ENCODE measurements around the gene ISLR. TPM values are rescaled to one million over a fixed set of nuclear protein-coding genes. Genes with fewer than 3 reads are reported as not detected.
"Not testable (repeated sequence)": the region's sequence is repeated elsewhere in the genome, so short reads cannot be mapped to it uniquely, and the experiment has no call there.

The ISLR gene
- total RNA-seq, 1 donor from 2014 or later: 2.6 TPM

DNA sequence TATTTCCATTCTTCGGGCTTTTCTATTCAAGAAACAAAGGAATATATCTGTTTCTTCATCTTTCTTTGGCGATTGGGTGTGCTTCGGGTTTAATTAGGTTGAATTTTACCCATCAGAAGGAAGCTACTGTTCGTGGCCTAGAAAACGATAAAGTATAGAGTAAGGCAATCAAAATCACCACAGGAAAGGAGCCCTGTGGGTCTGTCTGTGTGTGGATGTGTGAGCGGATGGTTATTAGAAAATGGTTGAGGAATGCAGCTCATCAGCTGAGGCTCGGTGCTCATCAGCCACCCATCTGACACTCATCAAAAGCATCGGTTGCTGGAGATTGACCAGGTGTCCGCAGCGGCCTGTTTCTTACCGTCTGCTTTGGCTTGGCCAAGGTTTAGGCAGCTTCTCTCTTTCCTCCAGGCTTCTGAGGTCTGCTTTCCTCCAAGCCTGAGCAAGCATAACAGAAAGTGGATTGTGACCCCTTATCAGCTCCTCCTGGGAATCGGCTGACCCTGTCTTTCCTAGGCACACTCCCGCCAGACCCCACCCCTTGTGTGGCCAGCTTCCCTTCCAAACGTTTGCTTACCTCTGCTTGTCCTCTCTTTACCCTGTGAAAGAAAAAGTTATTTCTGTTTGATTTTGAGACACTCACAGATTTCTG, 17.6 kb upstream of the ISLR start:
- Mint-ChIP-seq H3K9me3 (no peaks in the 10 kb centered on the region), H3K27ac (ENCODE audit: unreplicated experiment) (no peak overlapping the region)

DNA sequence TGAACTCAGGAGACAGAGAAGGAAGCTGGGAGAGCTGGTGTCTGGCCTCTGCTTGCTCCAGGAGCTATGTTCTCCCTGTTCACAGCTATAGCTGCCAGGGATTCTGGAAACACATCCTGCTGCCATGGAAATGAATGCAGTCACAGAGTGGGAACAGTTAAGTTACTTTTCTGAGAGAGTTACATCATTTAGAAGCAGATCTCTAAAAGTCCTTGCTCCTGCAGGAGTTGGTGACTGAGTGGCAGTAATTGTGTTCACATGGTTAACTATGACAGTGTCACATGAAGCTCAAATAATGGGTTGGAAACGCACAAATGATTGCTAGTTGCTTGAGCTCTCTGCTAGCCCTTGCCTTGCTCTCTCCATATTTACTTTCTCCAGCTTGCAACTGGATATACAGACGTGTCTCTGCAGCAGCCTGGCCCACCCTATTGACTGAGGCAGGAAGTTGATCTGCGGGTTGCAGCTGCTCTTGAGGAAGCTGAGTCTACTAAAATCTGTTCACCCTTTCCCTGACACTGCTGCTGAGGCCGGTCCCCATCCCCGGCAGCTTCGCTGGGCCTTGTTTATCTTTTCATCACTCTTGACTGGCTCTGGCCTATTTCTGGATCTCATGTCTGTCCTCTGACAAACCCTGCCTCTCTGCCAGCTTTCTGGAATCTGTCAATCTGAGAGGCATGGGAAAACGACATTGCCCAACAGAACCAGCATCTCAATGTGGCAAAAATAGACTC, 16.7 kb upstream of the ISLR start:
- no peak for DNase-seq (ENCODE audit: low read depth, low spot score)
- peak overlapping the region; percentile 13 for H3K27ac Mint-ChIP-seq (ENCODE audit: unreplicated experiment)
- H3K36me3 Mint-ChIP-seq (ENCODE audit: low read depth): no peaks in the 10 kb centered on the region
- no peak overlapping the region for H3K4me3 Mint-ChIP-seq
- H3K9me3 Mint-ChIP-seq: no peaks in the 10 kb centered on the region
- TF ChIP-seq, protein P1, sequence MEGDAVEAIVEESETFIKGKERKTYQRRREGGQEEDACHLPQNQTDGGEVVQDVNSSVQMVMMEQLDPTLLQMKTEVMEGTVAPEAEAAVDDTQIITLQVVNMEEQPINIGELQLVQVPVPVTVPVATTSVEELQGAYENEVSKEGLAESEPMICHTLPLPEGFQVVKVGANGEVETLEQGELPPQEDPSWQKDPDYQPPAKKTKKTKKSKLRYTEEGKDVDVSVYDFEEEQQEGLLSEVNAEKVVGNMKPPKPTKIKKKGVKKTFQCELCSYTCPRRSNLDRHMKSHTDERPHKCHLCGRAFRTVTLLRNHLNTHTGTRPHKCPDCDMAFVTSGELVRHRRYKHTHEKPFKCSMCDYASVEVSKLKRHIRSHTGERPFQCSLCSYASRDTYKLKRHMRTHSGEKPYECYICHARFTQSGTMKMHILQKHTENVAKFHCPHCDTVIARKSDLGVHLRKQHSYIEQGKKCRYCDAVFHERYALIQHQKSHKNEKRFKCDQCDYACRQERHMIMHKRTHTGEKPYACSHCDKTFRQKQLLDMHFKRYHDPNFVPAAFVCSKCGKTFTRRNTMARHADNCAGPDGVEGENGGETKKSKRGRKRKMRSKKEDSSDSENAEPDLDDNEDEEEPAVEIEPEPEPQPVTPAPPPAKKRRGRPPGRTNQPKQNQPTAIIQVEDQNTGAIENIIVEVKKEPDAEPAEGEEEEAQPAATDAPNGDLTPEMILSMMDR (conservative IDR thresholded peaks at IDR 0.05): no peak
- no peaks in the 10 kb centered on the region for H3K27me3 Mint-ChIP-seq (ENCODE audit: low read depth)
- H3K4me1 Mint-ChIP-seq: peaks cover 22% of the 10 kb centered on the region

More for the DNA sequence above, 17.6 kb upstream of the ISLR start:
- Mint-ChIP-seq H3K4me1 (peaks cover 22% of the 10 kb centered on the region), H3K4me3 (no peak overlapping the region), H3K27me3 (ENCODE audit: low read depth) (no peaks in the 10 kb centered on the region), H3K36me3 (ENCODE audit: low read depth) (no peaks in the 10 kb centered on the region)
- TF ChIP-seq, protein P1 (conservative IDR thresholded peaks at IDR 0.05): no peak
- DNase-seq (ENCODE audit: low read depth, low spot score): no peak

DNA sequence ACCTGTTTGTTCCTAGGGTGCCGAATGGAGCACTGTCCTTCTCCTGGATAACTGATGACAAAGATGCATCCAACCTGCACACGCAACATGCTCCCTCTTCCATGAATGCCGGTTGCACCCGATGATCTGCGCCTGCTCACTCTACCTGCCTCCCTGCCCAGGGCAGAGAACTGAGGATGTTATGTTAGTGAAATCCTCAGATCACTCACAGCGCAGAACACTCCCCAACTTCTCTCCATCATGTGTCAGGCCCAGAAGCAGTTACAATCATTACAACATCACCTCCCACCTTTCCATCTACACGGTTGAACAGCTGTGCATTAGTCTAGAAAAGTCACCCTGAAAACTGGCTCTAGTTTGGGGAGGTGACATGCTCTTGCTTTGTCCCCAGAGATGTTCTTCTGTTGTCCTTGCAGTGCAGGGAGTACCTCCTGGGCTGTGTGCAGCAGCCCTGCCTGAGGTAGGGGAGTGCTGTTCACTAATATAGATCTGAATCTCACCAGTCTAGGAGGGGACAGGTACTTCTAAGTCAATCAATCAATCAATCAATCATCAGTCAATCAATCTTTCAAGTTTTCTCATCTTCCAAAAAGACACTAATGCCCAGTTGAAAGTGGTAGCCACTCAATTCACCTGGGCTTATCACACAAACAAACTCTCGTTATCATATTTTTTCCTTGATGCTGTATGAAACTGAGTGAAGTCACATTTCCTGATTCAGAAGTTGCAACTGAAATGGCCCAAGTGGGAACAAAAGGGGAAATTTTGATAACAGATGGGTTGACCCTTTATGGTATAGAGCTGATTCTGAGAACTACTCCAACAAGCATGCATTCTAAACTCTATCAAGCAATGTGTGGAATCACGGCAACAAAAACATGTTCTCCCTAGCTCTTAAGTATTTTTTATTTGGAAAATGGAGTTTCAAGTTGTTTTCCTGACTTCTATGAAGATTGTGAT, 15.4 kb upstream of the ISLR start:
- H3K27me3 Mint-ChIP-seq (ENCODE audit: low read depth): no peaks in the 10 kb centered on the region
- H3K36me3 Mint-ChIP-seq (ENCODE audit: low read depth): no peaks in the 10 kb centered on the region
- peak overlapping the region; percentile 3 for H3K27ac Mint-ChIP-seq (ENCODE audit: unreplicated experiment)
- TF ChIP-seq, protein P1 (conservative IDR thresholded peaks at IDR 0.05): no peak
- no peak for DNase-seq (ENCODE audit: low read depth, low spot score)
- no peaks in the 10 kb centered on the region for H3K9me3 Mint-ChIP-seq
- no peak overlapping the region for H3K4me3 Mint-ChIP-seq
- peaks cover 22% of the 10 kb centered on the region for H3K4me1 Mint-ChIP-seq

DNA sequence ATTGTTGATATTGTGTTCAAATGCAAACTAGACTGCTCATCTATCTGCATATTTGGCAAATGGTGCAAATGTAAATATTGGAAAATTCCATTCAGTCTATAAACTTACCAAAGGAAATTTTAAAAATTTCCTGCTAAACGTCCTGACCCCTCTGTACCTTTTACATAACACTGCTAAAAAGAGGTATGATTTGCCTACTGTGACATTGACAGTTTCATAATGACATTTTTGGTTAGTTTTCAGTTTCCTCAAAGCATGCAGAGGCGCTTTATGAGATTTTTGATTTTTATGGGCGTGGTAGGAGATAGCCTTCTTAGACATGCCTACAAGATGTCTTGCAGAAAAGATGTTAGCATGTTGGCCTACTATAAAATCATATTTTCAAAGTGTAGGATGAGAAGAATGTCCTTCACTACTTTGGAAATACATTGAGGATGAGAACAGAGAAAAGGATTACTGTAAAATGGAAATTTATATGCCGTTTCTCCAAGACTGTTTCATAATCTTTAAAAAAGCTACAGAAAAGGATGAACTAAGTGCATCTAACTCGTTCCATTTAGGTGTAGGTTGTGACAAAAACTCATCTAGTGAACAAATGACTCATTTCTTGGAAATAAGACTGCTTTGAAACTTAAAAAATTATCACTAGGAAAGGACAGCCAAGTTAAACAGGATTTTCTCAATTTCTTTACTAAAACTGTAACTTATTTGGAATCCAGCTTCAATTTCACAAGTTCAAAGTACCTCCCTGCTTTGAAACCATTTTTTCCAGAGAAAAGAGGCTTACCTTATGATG, 14.5 kb upstream of the ISLR start:
- TF ChIP-seq, protein P1 (conservative IDR thresholded peaks at IDR 0.05): no peak
- Mint-ChIP-seq H3K9me3 (no peaks in the 10 kb centered on the region), H3K4me1 (peaks cover 22% of the 10 kb centered on the region), H3K27me3 (ENCODE audit: low read depth) (no peaks in the 10 kb centered on the region), H3K4me3 (no peak overlapping the region), H3K27ac (ENCODE audit: unreplicated experiment) (no peak overlapping the region), H3K36me3 (ENCODE audit: low read depth) (no peaks in the 10 kb centered on the region)
- DNase-seq (ENCODE audit: low read depth, low spot score): no peak

DNA sequence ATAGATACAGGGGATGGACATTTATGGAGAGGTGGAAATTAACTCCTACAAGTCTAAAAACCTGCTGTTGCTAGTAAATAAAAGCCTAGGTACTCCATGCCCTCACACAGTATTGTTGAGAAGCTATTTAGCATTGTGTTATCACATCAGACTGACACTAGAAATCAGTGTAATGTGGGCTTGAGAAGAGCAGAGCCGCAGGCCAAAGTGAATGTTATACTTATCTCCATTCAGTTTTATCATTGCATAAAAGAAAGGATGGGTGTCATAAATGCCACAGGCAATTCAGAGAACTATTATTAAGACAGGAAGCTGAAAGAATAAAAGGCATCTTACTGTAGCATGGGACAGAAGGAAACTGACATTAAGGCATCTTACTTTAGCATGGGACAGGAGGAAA, 13.7 kb upstream of the ISLR start:
- H3K4me1 Mint-ChIP-seq: peaks cover 22% of the 10 kb centered on the region
- no peak overlapping the region for H3K4me3 Mint-ChIP-seq
- H3K9me3 Mint-ChIP-seq: no peaks in the 10 kb centered on the region
- DNase-seq (ENCODE audit: low read depth, low spot score): no peak
- H3K27ac Mint-ChIP-seq (ENCODE audit: unreplicated experiment): no peak overlapping the region
- TF ChIP-seq, protein P1 (conservative IDR thresholded peaks at IDR 0.05): no peak
- H3K36me3 Mint-ChIP-seq (ENCODE audit: low read depth): no peaks in the 10 kb centered on the region
- H3K27me3 Mint-ChIP-seq (ENCODE audit: low read depth): no peaks in the 10 kb centered on the region

DNA sequence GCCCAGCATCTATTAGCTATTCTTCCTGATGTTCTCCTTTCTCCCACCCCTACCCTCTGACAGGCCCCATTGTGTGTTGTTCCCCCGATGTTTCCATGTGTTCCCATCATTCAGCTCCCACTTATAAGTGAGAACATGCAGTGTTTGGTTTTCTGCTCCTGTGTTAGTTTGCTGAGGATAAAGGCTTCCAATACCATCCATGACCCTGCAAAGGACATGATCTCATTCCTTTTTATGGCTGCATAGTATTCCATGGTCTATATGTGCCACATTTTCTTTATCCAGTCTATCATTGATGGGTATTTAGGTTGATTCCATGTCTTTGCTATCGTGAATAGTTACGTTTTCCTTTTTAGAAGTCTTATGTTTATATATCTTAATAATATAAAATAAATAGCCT, 13.1 kb upstream of the ISLR start:
- H3K4me1 Mint-ChIP-seq: peaks cover 22% of the 10 kb centered on the region
- not testable (repeated sequence) for H3K27me3 Mint-ChIP-seq (ENCODE audit: low read depth); H3K9me3 Mint-ChIP-seq; H3K36me3 Mint-ChIP-seq (ENCODE audit: low read depth); DNase-seq (ENCODE audit: low read depth, low spot score); H3K27ac Mint-ChIP-seq (ENCODE audit: unreplicated experiment); H3K4me3 Mint-ChIP-seq

DNA sequence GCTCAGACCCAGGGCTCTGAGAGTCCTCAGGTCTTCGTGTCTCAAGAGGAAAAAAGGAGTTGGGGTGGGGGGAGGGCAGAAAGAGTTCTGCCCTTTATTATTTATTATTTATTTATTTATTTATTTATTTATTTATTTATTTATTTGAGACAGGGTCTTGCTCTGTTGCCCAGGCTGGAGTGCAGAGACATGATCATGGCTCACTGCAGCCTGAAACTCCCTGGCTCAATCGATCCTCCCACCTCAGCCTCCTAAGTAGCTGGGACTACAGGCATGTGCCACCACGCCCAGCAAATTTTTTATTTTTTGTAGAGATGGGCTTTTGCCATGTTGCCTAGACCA, 11.3 kb upstream of the ISLR start:
- H3K27ac Mint-ChIP-seq (ENCODE audit: unreplicated experiment); H3K4me3 Mint-ChIP-seq; DNase-seq (ENCODE audit: low read depth, low spot score); H3K9me3 Mint-ChIP-seq; H3K27me3 Mint-ChIP-seq (ENCODE audit: low read depth); H3K36me3 Mint-ChIP-seq (ENCODE audit: low read depth): not testable (repeated sequence)
- peaks cover 12% of the 10 kb centered on the region for H3K4me1 Mint-ChIP-seq
